Measurements from ENCODE around the gene AHCYL2.

DNA sequence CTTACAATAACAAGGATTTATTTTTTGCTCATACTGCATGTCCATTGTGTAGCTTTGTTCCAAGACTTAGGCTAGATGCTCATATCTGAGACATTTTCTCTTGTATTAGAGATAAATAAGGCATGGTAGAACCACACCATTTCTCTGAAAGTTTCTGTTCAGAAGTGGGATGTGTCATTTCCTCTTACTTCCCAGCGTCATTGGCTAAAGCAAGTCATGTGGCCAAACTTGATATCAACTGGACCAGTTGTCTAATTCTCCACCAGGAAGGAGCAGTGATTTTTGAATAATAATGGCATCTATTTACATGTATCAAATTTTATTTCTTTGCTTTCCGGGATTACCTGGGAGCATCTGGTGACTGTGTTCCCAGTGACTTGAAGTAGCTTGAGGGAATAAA is 38.3 kb downstream of the AHCYL2 start:
- TF ChIP-seq, protein P1, sequence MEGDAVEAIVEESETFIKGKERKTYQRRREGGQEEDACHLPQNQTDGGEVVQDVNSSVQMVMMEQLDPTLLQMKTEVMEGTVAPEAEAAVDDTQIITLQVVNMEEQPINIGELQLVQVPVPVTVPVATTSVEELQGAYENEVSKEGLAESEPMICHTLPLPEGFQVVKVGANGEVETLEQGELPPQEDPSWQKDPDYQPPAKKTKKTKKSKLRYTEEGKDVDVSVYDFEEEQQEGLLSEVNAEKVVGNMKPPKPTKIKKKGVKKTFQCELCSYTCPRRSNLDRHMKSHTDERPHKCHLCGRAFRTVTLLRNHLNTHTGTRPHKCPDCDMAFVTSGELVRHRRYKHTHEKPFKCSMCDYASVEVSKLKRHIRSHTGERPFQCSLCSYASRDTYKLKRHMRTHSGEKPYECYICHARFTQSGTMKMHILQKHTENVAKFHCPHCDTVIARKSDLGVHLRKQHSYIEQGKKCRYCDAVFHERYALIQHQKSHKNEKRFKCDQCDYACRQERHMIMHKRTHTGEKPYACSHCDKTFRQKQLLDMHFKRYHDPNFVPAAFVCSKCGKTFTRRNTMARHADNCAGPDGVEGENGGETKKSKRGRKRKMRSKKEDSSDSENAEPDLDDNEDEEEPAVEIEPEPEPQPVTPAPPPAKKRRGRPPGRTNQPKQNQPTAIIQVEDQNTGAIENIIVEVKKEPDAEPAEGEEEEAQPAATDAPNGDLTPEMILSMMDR (IDR thresholded peaks at IDR 0.05), result no peak
- TF ChIP-seq POLR2A (IDR thresholded peaks at IDR 0.05), result no peak
